Measurements from ENCODE around the gene IL1F10.

DNA sequence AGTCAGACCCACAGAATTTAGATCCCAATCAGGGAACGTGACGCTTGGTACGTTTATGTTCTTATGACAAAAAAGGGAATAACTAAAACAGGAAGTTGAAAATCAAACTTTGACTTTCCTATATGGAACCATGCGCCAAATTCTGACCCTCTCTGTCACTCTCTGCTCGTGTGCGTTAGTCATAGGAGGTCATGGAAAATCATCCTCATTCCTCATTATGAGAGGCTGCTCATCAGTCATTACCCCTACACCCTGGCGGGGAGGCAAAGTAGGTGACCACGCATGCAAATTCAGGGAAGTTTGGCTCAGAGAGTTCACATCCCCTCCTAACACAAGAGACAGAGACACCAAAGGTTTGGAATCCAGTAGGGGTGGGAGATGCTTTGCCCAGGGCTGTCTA lies 15.5 kb downstream of the IL1F10 start:
- TF ChIP-seq, protein P1, sequence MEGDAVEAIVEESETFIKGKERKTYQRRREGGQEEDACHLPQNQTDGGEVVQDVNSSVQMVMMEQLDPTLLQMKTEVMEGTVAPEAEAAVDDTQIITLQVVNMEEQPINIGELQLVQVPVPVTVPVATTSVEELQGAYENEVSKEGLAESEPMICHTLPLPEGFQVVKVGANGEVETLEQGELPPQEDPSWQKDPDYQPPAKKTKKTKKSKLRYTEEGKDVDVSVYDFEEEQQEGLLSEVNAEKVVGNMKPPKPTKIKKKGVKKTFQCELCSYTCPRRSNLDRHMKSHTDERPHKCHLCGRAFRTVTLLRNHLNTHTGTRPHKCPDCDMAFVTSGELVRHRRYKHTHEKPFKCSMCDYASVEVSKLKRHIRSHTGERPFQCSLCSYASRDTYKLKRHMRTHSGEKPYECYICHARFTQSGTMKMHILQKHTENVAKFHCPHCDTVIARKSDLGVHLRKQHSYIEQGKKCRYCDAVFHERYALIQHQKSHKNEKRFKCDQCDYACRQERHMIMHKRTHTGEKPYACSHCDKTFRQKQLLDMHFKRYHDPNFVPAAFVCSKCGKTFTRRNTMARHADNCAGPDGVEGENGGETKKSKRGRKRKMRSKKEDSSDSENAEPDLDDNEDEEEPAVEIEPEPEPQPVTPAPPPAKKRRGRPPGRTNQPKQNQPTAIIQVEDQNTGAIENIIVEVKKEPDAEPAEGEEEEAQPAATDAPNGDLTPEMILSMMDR (IDR thresholded peaks at IDR 0.05; ENCODE audit: insufficient read depth, low read depth, low read length): no peak
- no peak for TF ChIP-seq EZH2 (IDR thresholded peaks at IDR 0.05; ENCODE audit: insufficient read depth, low read length)
